A549 (cell line): ENCODE data around the gene HS6ST3. TPM values are rescaled to one million over a fixed set of nuclear protein-coding genes. Genes with fewer than 3 reads are reported as not detected.

Source experiments
- ATAC-seq, 2 experiments: fragments of 200-7000 bp in 1 of 2; fragments of >200 bp in 1 of 2; cut with Nextera tagmentation in 1 of 2; cut with Tn5 transposase in 1 of 2; 3 replicates each; pipeline versions ENCODE4 v1.8.0 to v1.9.1; 2018 to 2020; ENCODE audit warnings: mild to moderate bottlenecking in 1 of 2, moderate library complexity in 1 of 2
- CTCF ChIA-PET: fragments of 300-600 bp; sonication (Branson Sonifier 250); formaldehyde crosslinking; extraction: SDS; loops from one replicate; lab custom pipeline; 2021; ENCODE audit warnings: antibody characterized with exemption, inconsistent platforms; lab: Yijun Ruan, JAX
- POLR2A ChIA-PET: fragments of 350-600 bp; formaldehyde crosslinking; extraction: SDS; loops from one replicate; lab custom pipeline; 2021; ENCODE audit warnings: antibody characterized with exemption, inconsistent platforms; lab: Yijun Ruan, JAX
- DNase-seq, 2 experiments: peaks; one replicate each; pipeline versions ENCODE4 v3.0.0 to v3.0.0-alpha.2; 2011 to 2016; ENCODE audit warnings: low read depth in 1 of 2, low spot score in 1 of 2
- FAIRE-seq: peaks from 2 replicates; lab custom pipeline; 2011; peaks lifted over from hg19 to GRCh38; lab: Jason Lieb, UNC
- H3K27ac ChIP-seq, 2 experiments: fragments of >200 bp; sonication (Bioruptor Twin); formaldehyde crosslinking; 3 replicates each; pipeline ENCODE4 v1.5.1; 2016 to 2017
- H3K4me1 ChIP-seq: fragments of >200 bp; sonication (Bioruptor Twin); formaldehyde crosslinking; 3 replicates; pipeline ENCODE4 v1.6.1; 2016
- H3K4me2 ChIP-seq: fragments of >200 bp; sonication (Bioruptor Twin); formaldehyde crosslinking; 3 replicates; pipeline ENCODE4 v1.6.1; 2016
- H3K4me3 ChIP-seq: fragments of >200 bp; sonication (Bioruptor Twin); formaldehyde crosslinking; 3 replicates; pipeline ENCODE4 v1.5.1; 2016
- H3K9me3 ChIP-seq: fragments of >200 bp; sonication (Bioruptor Twin); formaldehyde crosslinking; 3 replicates; pipeline ENCODE4 v1.6.1; 2016
- CBX2 ChIP-seq: fragments of 200-600 bp; sonication (generic); IDR thresholded peaks from 2 replicates; pipeline ENCODE4 v1.6.1; 2016; ENCODE audit warnings: low read depth, mild to moderate bottlenecking, borderline replicate concordance
- CBX8 ChIP-seq: fragments of 200-600 bp; sonication (generic); IDR thresholded peaks from 2 replicates; pipeline ENCODE4 v1.6.1; 2016
- CHD4 ChIP-seq: fragments of 200-600 bp; sonication (generic); IDR thresholded peaks from 2 replicates; pipeline ENCODE4 v1.6.1; 2016; ENCODE audit warnings: antibody characterized with exemption, mild to moderate bottlenecking, borderline replicate concordance
- EHMT2 ChIP-seq: fragments of 200-600 bp; sonication (generic); IDR thresholded peaks from 2 replicates; pipeline ENCODE4 v1.6.1; 2016; ENCODE audit warnings: antibody characterized with exemption, low read depth, mild to moderate bottlenecking, moderate library complexity
- ESRRA ChIP-seq: fragments of 150-350 bp; IDR thresholded peaks from 2 replicates; pipeline ENCODE4 v1.6.1; 2014; ENCODE audit warnings: mild to moderate bottlenecking, low read length, borderline replicate concordance
- FOSB ChIP-seq: fragments of 250-450 bp; sonication (Bioruptor Pico); IDR thresholded peaks from 2 replicates; pipeline ENCODE4 v1.5.0; 2020; ENCODE audit warnings: mild to moderate bottlenecking, moderate library complexity
- FOXS1 ChIP-seq: fragments of 250-450 bp; sonication (Bioruptor Pico); IDR thresholded peaks from 2 replicates; pipeline ENCODE4 v1.5.0; 2020; ENCODE audit warnings: mild to moderate bottlenecking, moderate library complexity
- HDAC2 ChIP-seq: fragments of 200-600 bp; sonication (generic); IDR thresholded peaks from 2 replicates; pipeline ENCODE4 v1.6.1; 2016
- HEYL ChIP-seq: fragments of 250-450 bp; sonication (Bioruptor Pico); IDR thresholded peaks from 2 replicates; pipeline ENCODE4 v1.8.0; 2021; ENCODE audit warnings: mild to moderate bottlenecking, moderate library complexity
- HOXB13 ChIP-seq: fragments of 250-450 bp; sonication (Bioruptor Pico); IDR thresholded peaks from 2 replicates; pipeline ENCODE4 v1.5.0; 2020; ENCODE audit warnings: low read depth, mild to moderate bottlenecking, moderate library complexity
- JUN ChIP-seq, 2 experiments: fragments of >200 bp; sonication (Bioruptor Twin); formaldehyde crosslinking; IDR thresholded peaks; 2 replicates in 1 of 2; 3 replicates in 1 of 2; pipeline ENCODE4 v1.6.1; 2016 to 2017
- JUNB ChIP-seq: fragments of >200 bp; sonication (Bioruptor Twin); formaldehyde crosslinking; IDR thresholded peaks from 2 replicates; pipeline ENCODE4 v1.6.1; 2016
- MAFK ChIP-seq: fragments of 450-650 bp; IDR thresholded peaks from 2 replicates; pipeline ENCODE4 v1.6.1; 2014; ENCODE audit not compliant: partially characterized antibody
- MYC ChIP-seq: IDR thresholded peaks from 2 replicates; pipeline ENCODE4 v1.6.1; 2012; ENCODE audit warnings: mild to moderate bottlenecking, inconsistent platforms, low read length, improper control_type of control experiment, borderline replicate concordance
- PHF8 ChIP-seq: fragments of 200-600 bp; sonication (generic); IDR thresholded peaks from 2 replicates; pipeline ENCODE4 v1.6.1; 2016; ENCODE audit warnings: low read depth, mild to moderate bottlenecking, antibody characterized with exemption, moderate library complexity, borderline replicate concordance
- POLR2AphosphoS2 ChIP-seq: conservative IDR thresholded peaks from 2 replicates; pipeline ENCODE4 v1.6.1; 2012; ENCODE audit warnings: low read length, improper control_type of control experiment, inconsistent platforms
- RARB ChIP-seq: fragments of 250-450 bp; sonication (Bioruptor Pico); IDR thresholded peaks from 2 replicates; pipeline ENCODE4 v1.8.0; 2021; ENCODE audit warnings: mild to moderate bottlenecking, moderate library complexity
- RFX5 ChIP-seq: fragments of 450-650 bp; IDR thresholded peaks from 2 replicates; pipeline ENCODE4 v1.7.1; 2014; ENCODE audit warnings: antibody characterized with exemption, mild to moderate bottlenecking, moderate library complexity
- SREBF2 ChIP-seq: fragments of 450-650 bp; IDR thresholded peaks from 2 replicates; pipeline ENCODE4 v1.6.1; 2014; ENCODE audit warnings: mild to moderate bottlenecking, moderate library complexity
- TP53 ChIP-seq: fragments of 250-450 bp; sonication (Bioruptor Pico); IDR thresholded peaks from 2 replicates; pipeline ENCODE4 v1.5.0; 2021; ENCODE audit warnings: mild to moderate bottlenecking, moderate library complexity
- ZC3H11A ChIP-seq: fragments of 450-650 bp; IDR thresholded peaks from 2 replicates; pipeline ENCODE4 v1.6.1; 2014; ENCODE audit warnings: antibody characterized with exemption, mild to moderate bottlenecking
- ZNF302 ChIP-seq: fragments of 250-450 bp; sonication (Bioruptor Pico); IDR thresholded peaks from 2 replicates; pipeline ENCODE4 v1.9.0; 2021; ENCODE audit warnings: inconsistent platforms, mild to moderate bottlenecking, moderate library complexity
- WGBS: methylation state at CpG from one replicate; pipeline ENCODE4 v1.1.6; 2017; ENCODE audit errors: missing lambda C conversion rate; 5-methylcytosine and 5-hydroxymethylcytosine counted together
- polyA plus RNA-seq, 4 experiments: library from polyadenylated mRNA; depleted of rRNA in 3 of 4; stranded (reverse); fragments of >200 nt; fragmentation: RNase III in 1 of 4; extraction: RNeasy Plus Mini Kit Qiagen cat#74134 plus additional on column Dnase treatment in 1 of 4; gene quantifications; 2 replicates in 3 of 4; 3 replicates in 1 of 4; pipeline ENCODE4 v1.2.3, GENCODE V29; 2011 to 2017
- TF ChIP-seq, protein P1 (sequence below): IDR thresholded peaks from 2 replicates; pipeline ENCODE4 v1.6.1; 2012
- TF ChIP-seq, protein P2 (sequence below): IDR thresholded peaks from 2 replicates; pipeline ENCODE4 v1.6.1; 2012; ENCODE audit warnings: low read depth, borderline replicate concordance
- TF ChIP-seq, protein P3 (sequence below): fragments of 450-650 bp; IDR thresholded peaks from 2 replicates; pipeline ENCODE4 v1.6.1; 2014; ENCODE audit warnings: antibody characterized with exemption
- TF ChIP-seq, protein P4 (sequence below): fragments of 250-450 bp; sonication (Bioruptor Pico); IDR thresholded peaks from 2 replicates; pipeline ENCODE4 v1.5.0; 2021; ENCODE audit warnings: mild to moderate bottlenecking, moderate library complexity, borderline replicate concordance

Gene HS6ST3
- polyA plus RNA-seq, 2 of the 4 experiments (the other 2 are of a cell fraction) = not detected

- POLR2A ChIA-PET = no interaction called here
- CTCF ChIA-PET = no interaction called here
- no peaks in the 10 kb centered on the region for H3K4me1 ChIP-seq
- TF ChIP-seq POLR2AphosphoS2 (no peak), CBX2 (no peak), ESRRA (no peak), FOXS1 (no peak), CBX8 (no peak), HOXB13 (no peak), SREBF2 (no peak), JUN (IDR thresholded peaks at IDR 0.05) (no peak), RFX5 (no peak), HEYL (CRISPR knock-in tag) (no peak), ZC3H11A (no peak), ZNF302 (CRISPR knock-in tag) (no peak), CHD4 (no peak), MAFK (no peak)
- TF ChIP-seq, protein P1, sequence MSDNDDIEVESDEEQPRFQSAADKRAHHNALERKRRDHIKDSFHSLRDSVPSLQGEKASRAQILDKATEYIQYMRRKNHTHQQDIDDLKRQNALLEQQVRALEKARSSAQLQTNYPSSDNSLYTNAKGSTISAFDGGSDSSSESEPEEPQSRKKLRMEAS = no peak
- ATAC-seq (no peak), DNase-seq (no peak), FAIRE-seq (no peak)
- no peak overlapping the region for H3K27ac ChIP-seq
- no peak overlapping the region for H3K4me3 ChIP-seq
- H3K9me3 ChIP-seq = no peaks in the 10 kb centered on the region
- H3K4me2 ChIP-seq = no peak overlapping the region
- WGBS = 2% methylated on average over 4 of the region's 4 CpGs
Observed at GRCh38 chr13:96475103-96475502, 385.2 kb downstream of the HS6ST3 start.

- WGBS = 14% methylated on average over 6 of the region's 6 CpGs
- POLR2A ChIA-PET = no interaction called here
- CTCF ChIA-PET = no interaction called here
- no peak overlapping the region for H3K4me3 ChIP-seq
- ATAC-seq (no peak), FAIRE-seq (no peak)
- no peak overlapping the region for H3K4me2 ChIP-seq
- H3K9me3 ChIP-seq = no peaks in the 10 kb centered on the region
- TF ChIP-seq ZNF302 (CRISPR knock-in tag) (no peak), JUNB (no peak), ESRRA (no peak), MAFK (no peak), ZC3H11A (no peak), HEYL (CRISPR knock-in tag) (no peak), PHF8 (no peak)
- TF ChIP-seq, all 56 proteins: peak for 0
- no peak overlapping the region for H3K27ac ChIP-seq
- H3K4me1 ChIP-seq = no peaks in the 10 kb centered on the region
- no peak for DNase-seq
Observed at GRCh38 chr13:96481482-96481881, 391.6 kb downstream of the HS6ST3 start.

- H3K4me3 ChIP-seq = no peak overlapping the region
- WGBS = 10% methylated on average over 5 of the region's 5 CpGs
- H3K27ac ChIP-seq = no peak overlapping the region
- DNase-seq = no peak
- CTCF ChIA-PET = no interaction called here
- no peak for FAIRE-seq
- no peaks in the 10 kb centered on the region for H3K4me1 ChIP-seq
- no peak for ATAC-seq
- no peak overlapping the region for H3K4me2 ChIP-seq
- TF ChIP-seq, protein P2, sequence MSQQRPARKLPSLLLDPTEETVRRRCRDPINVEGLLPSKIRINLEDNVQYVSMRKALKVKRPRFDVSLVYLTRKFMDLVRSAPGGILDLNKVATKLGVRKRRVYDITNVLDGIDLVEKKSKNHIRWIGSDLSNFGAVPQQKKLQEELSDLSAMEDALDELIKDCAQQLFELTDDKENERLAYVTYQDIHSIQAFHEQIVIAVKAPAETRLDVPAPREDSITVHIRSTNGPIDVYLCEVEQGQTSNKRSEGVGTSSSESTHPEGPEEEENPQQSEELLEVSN = no peak
- TF ChIP-seq ZNF302 (CRISPR knock-in tag) = no peak
- TF ChIP-seq PHF8 = no peak
- TF ChIP-seq TP53 (CRISPR knock-in tag) = no peak
- no peak for TF ChIP-seq FOSB (CRISPR knock-in tag)
- POLR2A ChIA-PET = no interaction called here
- no peaks in the 10 kb centered on the region for H3K9me3 ChIP-seq
Observed at GRCh38 chr13:96490496-96490989, 400.6 kb downstream of the HS6ST3 start.

GRCh38 chr13:96491103-96491502 lies 401.2 kb downstream of the HS6ST3 start:
- 12% methylated on average over 2 of the region's 2 CpGs for WGBS

More at GRCh38 chr13:96491103-96491502, 401.2 kb downstream of the HS6ST3 start:
- no peaks in the 10 kb centered on the region for H3K9me3 ChIP-seq
- H3K4me3 ChIP-seq = no peak overlapping the region
- ChIA-PET POLR2A (no interaction called here), CTCF (no interaction called here)
- TF ChIP-seq RARB (CRISPR knock-in tag) (no peak), RFX5 (no peak), HDAC2 (no peak), EHMT2 (no peak), ESRRA (no peak), MYC (no peak)
- TF ChIP-seq, protein P3, sequence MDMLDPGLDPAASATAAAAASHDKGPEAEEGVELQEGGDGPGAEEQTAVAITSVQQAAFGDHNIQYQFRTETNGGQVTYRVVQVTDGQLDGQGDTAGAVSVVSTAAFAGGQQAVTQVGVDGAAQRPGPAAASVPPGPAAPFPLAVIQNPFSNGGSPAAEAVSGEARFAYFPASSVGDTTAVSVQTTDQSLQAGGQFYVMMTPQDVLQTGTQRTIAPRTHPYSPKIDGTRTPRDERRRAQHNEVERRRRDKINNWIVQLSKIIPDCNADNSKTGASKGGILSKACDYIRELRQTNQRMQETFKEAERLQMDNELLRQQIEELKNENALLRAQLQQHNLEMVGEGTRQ = no peak
- TF ChIP-seq, protein P4, sequence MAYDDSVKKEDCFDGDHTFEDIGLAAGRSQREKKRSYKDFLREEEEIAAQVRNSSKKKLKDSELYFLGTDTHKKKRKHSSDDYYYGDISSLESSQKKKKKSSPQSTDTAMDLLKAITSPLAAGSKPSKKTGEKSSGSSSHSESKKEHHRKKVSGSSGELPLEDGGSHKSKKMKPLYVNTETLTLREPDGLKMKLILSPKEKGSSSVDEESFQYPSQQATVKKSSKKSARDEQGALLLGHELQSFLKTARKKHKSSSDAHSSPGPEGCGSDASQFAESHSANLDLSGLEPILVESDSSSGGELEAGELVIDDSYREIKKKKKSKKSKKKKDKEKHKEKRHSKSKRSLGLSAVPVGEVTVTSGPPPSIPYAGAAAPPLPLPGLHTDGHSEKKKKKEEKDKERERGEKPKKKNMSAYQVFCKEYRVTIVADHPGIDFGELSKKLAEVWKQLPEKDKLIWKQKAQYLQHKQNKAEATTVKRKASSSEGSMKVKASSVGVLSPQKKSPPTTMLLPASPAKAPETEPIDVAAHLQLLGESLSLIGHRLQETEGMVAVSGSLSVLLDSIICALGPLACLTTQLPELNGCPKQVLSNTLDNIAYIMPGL (CRISPR knock-in tag) = no peak
- H3K27ac ChIP-seq = no peak overlapping the region
- DNase-seq = no peak
- H3K4me2 ChIP-seq = no peak overlapping the region
- FAIRE-seq = no peak
- no peaks in the 10 kb centered on the region for H3K4me1 ChIP-seq
- ATAC-seq = no peak
